GM11168 (cell line): ENCODE measurements around the gene SDE2.
"Not testable (repeated sequence)": the region's sequence is repeated elsewhere in the genome, so short reads cannot be mapped to it uniquely, and the experiment has no call there.

Experiments used
- in situ Hi-C: fragments of 300-500 bp; cut with MboI; formaldehyde crosslinking; loops from one replicate; pipeline ENCODE4 v1.12.0; 2022; ENCODE audit warnings: low sequenced_read_pairs; ENCODE audit not compliant: unreplicated experiment

Gene SDE2

DNA sequence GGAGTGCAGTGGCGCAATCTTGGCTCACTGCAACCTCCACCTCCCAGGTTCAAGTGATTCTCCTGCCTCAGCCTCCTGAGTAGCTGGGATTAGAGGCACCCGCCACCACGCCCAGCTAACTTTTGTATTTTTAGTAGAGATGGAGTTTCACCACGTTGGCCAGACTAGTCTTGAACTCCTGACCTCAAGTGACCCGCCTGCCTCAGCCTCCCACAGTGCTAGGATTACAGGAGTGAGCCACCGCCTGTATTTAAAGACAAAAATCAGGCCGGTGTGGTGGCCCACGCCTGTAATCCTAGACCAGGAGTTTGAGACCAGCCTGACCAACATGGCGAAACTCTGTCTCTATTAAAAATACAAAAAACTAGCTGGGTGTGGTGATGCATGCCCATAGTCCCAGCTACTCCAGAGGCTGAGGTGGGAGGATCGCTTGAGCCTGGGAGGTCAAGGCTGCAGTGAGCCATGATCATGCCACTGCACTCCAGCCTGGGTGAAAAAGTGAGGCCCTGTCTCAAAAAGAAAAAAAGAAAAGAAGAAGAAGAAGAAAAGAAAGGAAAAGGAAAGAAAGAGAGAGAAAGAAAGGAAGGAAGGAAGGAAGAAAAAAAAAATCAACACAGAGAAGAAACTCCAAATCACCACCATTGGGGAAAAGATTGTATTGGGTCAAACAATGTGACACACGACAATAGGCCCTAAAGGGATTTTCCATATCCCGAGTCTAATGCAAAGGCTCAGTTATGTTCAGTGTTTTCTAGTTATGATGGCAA lies 8.2 kb upstream of the SDE2 start:
- in situ Hi-C loops = not testable (repeated sequence)

DNA sequence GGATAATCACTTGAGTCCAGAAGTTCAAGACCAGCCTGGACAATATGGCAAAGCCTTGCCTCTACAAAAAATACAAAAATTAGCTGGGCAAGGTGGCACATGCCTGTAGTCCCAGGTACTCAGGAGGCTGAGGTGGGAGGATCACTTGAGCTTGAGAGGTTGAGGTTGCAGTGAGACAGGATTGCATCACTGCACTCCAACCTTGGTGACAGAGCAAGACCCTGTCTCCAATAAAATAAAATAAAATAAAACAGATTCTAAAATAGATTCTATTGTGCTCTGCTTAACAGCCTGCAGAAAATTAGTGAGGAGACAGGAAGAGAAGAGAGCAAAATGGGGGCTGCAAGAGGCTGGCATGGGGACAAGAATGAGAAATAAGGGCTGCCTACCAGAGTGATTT lies 7.5 kb upstream of the SDE2 start:
- in situ Hi-C loops = no loop called here

DNA sequence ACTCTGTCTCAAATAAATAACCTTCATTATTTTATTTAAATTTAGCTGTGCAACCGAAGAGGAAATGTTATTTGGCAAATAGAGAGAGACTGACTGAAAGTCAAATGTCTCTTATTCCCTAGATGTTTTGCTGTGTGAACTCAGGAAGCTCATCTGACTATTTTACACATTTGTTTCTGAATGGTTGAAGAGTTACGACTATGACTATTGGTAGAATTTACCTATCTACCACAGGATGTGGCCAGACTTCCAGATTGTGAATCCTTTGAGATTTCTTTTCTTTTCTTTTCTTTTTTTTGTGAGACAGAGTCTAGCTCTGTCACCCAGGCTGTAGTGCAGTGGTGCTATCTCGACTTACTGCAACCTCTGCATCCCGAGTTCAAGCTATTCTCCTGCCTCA lies 5.3 kb upstream of the SDE2 start:
- in situ Hi-C loops = no loop called here

DNA sequence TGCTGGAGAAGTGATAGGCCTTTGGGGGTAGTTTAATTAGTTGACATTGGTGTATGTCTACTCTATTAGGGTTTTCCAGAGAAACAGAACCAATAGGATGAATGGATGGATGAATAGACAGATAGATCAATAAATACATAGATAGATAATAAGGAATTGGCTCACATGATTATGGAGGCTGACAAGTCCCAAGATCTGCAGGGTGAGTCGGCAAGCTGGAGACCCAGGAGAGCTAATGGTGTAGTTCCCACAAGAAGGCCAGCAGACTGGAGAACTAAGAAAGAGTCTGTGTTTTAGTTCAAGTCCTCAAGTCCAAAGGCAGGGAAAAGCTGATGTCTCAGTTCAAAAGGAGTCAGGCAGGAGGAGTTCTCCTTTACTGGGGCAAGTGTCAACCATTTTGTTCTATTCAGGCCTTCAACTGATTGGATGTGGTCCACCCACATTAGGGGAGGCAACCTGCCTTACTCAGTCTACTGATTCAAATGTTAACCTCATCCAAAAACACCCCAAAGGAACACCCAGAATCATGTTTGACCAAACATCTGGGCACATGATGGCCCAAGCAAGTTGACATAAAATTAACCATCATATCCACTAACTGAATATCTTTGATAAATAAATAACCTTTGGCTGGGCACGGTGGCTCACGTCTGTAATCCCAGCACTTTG lies 4.5 kb upstream of the SDE2 start:
- in situ Hi-C loops = no loop called here

DNA sequence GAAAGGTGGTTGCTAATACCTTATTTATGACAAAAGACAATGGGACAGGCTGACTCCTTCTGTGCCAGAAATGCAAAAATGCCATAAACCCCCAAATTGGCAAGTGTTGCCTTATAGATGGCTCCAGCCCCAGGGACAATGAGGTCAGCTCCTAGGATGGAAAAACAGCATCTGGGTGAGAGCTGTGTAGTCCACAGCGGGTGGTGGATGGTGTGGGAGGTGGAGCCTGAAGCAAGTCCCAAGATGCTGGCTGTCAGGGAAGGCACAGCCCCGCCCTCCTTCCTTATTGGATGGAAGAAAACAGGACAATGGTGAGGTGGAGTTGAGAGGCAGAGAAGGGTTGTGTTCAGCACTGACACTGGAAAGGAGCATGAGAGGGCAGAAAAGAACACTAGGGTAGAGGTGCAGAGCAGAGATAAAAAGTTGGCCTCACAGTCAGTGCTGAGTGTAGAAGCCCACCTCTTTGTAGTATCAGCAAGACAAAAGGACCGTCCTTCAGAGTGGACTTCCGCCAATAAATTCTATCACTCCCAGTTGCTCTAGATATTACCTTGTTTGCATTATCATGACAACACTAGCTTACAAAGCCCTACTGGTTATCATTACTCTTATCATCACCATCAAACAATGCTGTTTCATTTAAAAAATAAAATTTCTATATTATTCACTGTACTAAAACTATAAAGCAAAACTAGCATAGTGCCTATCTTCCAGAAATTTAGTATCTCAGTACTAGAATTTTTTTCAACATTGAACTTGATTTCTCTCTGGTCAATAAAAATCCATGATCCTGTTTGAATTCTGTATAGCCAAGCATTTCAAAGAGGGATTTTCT lies 3.7 kb upstream of the SDE2 start:
- in situ Hi-C loops = no loop called here

DNA sequence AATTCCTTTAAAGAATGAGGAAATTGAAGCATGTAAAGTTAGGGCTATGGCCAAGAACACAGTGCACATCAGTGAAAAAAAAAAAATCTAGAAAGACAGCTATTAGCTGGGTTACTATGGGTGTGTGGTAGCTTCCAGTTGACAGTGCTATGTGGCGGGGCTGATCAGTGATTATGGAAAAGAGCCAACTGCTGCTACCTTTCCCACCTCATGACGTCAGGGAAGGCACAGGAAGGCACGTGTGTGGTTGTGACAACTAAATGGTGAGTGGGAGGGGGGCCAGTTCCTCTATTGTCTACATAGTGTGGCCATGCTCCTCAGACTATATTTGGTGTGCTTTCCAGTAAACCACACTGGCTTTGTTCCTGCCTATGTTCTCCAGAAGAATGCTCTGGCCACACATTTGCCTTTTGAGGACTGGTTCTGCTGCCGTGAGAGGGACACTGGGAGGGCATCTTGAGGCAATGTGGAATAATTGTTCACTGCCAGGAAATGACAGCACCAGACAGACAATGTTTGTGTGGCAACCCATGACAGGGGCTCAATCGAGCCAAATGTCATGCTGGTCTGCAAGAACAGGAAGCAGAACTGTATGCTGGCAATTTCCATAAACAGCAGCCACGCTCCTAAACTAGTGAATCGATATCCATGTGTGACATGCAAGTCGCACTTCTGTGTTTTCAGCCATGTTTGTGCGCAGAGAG lies 3.0 kb upstream of the SDE2 start:
- in situ Hi-C loops = no loop called here

DNA sequence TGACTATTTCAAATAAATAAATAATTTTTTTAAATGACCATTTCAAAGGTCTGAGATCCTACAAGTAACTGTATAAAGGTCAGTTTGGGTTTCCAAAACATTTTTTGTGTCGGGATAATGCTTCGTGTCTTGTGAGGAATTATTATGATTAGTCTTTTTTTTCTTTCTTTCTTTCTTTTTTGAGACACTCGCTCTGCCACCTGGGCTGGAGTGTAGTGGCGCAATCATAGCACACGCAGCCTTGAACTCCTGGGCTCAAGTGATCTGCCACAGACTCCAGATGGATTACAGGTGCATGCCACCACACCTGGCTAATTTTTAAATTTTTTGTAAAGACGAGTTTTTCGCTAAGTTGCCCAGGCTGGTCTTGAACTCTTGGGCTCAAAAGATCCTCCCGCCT lies 1.9 kb upstream of the SDE2 start:
- in situ Hi-C loops = no loop called here

DNA sequence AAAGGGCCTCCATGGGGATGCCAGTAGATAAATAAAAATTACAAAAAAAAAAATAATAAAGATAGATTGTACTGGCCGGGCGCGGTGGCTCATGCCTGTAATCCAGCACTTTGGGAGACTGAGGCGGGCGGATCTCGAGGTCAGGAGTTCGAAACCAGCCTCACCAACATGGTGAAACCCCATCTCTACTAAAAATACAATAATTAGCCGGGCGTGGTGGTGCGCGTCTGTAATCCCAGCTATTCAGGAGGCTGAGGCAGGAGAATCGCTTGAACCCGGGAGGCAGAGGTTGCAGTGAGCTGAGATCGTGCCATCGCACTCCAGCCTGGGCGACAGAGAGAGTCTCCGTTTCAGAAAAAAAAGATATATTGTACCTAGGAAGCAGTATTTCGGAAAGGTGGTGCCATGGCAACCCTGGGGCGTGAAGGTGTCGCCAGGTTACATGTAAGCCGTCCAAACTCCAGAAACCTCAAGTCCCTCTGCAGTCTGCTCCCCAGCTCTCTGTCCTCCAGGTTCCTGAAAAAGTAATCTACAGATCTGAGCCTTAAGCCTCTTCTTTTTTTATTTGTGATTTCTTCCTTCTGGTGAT lies 1.4 kb upstream of the SDE2 start:
- in situ Hi-C loops = not testable (repeated sequence)

DNA sequence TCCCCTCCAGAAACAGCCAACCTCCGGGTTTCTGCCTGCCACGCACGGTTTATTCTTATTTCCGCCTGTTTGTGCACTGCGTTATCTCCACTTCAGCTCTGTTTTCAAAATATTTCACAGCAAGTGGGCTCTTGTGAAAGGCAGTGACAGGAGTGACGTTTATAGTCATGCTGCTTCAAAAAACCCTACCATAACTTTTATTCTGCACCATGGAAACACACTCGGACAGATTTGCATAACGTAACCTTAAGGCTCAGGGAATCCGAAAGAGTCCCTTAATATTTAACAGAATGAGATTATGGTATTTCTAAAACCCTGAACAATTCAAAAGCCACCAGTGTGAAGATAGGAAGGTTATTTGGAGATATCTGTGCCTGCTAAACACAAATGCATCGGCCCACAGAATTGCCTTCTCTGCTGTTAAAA lies 782 bp upstream of the SDE2 start:
- in situ Hi-C loops = no loop called here

DNA sequence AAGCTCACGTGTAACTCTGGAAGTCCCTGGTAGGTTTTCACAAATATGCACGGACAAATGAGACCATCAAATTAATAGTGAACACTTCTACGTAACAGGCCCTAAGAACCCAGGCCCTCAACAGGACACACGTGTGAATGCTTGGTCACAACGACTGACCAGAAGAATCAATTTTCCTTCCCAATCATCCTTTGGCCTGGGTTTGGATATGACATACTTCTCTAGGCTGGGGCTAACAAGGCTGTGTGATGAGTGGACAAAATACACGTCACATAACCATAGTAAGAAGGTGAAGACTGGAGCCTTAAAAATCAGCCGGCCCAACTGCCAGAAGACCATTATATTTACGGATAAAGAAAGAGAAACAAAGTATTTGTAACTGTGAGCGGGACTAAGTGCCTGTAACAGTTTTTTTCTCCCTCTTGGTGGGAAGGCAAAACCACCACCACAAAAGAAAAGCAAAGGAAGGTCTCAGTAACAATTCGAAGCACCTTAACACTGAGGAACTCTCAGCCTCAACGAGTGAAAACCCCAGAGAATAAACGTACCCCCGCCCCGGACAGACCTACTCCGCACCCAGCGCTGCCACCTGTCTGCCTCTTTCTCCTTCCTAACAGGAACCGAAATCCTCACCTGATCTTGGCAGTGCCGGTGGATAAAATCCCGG lies 450 bp downstream of the SDE2 start:
- in situ Hi-C loops = no loop called here

DNA sequence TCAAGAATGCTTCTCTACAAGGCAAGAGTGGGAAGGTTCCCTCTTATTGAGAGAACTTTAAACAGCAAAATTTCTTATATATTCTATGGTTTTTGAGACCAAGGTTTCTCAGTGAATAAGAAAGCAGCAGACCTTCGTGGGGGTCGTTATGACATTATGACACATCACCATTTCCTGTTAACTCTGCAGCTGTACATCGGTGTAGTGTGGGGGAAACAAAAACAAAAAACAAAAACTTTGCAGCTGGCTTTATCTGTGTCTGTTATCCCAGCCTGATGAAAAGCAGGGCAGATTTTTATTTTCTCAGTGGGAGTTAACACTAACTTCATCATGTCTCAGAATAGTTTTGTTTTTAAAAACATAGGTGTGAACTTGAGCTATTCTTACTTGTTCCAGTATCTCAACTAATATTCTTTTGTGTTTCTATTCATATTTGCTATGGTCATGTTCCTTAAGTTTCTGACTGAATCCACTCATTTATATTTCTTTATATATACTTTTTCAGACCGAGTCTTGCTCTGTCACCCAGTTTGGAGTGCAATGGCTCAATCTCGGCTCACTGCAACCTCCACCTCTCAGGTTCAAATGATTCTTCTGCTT lies 2.1 kb downstream of the SDE2 start:
- in situ Hi-C loops = no loop called here

DNA sequence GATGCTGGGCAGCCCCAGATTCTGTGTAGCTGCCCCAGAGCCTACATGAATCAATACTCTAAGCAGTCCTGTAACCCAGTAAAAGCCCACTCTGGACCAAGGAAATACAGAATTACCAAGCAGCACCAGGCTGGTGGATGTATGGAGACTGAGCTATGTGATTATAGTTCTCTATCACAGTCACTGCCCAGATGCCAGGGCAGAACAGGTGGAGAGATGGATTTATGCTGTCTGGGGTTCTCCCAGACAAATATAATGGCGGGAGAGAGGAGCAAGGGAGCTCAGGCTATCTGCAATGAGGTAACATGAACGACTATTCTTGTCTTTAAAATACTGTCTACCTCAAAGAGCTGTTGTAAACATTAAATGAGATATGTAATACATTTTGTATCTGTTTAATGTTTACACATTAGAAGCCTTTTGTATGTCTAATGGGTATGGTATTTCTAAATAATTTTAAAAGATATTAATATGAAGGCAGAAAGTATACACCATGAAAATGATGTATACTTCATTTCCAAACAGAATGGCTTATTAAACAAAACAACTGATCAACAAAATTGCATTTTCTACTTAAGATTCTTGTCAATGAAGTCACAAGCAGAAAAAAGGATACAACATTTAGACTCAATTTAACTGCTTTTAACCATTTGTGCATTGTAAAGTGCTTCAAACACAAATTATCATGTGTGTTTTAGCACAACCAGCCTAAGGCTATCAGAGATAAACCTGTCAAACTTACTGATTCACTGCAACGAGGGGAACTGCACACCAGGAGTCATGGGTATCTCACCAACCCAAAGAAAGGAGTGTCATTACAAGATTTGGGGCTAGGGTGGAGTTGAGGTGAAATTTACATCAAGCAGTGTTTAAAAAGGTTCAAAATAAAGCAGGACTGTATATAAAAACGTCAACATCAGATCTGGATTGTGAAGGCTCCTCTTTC lies 3.0 kb downstream of the SDE2 start:
- in situ Hi-C loops = no loop called here

DNA sequence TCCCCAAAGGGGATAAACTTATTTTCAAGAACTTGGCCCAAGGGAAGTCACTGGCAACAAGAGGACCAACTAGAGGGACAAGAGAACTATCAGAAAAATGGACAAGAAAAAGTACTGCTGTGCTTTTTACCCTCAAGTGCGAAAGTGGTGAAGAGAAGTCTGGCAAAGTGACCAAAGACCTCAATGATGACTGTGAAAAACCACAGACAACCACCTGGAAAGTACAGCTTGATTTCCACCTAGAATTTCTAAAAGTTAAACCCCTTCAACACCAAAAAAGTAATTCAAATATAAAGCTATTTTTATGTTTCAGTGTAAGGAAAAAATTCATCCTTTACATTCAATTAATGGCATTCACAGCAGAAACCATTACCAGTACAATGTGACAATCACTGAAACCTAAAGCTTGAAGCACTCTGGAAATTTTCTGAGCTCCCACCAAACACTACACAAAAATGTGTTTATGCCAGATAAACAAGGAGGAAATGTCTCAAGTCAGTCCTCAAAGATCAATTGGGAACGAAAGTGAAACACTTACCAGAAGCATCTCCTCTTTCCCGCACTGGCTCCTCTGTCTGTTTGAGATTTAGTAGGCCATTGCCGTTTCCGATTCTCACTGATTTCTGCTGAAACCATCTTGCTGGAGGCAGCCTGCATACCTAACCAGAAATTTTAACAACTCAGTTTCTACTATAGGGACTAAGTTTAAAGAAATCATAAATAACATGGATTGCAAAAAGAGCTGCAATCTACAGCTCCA lies 8.3 kb downstream of the SDE2 start:
- in situ Hi-C loops = no loop called here

DNA sequence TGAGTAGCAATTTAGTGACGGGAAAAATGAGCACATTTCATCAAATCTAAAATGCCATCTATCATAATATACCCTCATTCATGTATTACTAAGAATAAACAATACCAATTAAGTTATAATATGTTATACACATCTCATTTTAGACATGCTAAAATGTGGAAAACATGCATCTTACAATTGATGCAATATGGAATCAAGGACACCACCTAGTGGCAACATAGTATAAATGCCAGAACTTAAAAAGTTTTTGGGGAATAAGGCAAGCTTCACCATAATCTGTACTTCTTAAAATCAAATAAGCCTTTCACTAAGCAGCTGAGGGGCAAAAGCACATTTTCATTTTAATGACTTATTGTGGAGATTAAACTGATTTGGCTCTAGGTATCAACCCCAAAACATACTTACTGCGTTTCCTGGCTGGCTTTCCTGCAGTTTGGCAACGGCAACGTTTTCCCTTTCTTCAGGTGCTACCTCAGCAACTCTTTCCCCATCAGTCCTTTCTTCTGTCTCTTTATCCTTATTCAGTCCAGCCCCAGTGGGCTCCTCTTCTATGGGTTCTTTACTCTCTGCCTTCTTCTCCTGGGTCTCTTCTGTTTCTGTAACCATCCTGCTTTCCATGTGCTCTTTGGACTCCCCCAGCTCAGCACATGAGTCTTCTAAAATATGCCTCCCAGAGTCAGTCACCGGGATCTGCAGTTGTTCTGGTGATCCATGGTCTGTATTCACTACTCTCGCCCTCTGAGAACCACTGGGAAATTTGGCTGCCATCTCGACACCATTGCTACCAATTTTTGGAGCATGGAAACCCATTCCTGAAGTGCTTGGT lies 11.4 kb downstream of the SDE2 start:
- in situ Hi-C loops = no loop called here

DNA sequence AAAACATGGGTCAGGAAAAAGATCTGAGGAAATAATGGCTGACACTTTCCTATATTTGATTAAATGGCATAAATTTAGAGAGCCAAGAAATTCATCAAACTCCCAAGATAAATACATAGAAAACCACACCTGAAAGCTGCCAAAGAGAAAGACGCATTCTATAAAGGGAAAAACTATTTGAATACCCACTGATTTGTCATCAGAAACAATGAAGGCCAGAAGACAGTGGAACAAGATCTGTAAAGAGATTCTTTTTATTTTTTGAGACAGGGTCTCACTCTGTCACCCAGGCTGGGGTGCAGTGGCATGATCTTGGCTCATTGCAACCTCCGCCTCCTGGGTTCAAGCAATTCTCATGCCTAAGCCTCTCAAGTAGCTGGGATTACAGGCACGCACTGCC lies 17.4 kb downstream of the SDE2 start:
- in situ Hi-C loops = no loop called here

DNA sequence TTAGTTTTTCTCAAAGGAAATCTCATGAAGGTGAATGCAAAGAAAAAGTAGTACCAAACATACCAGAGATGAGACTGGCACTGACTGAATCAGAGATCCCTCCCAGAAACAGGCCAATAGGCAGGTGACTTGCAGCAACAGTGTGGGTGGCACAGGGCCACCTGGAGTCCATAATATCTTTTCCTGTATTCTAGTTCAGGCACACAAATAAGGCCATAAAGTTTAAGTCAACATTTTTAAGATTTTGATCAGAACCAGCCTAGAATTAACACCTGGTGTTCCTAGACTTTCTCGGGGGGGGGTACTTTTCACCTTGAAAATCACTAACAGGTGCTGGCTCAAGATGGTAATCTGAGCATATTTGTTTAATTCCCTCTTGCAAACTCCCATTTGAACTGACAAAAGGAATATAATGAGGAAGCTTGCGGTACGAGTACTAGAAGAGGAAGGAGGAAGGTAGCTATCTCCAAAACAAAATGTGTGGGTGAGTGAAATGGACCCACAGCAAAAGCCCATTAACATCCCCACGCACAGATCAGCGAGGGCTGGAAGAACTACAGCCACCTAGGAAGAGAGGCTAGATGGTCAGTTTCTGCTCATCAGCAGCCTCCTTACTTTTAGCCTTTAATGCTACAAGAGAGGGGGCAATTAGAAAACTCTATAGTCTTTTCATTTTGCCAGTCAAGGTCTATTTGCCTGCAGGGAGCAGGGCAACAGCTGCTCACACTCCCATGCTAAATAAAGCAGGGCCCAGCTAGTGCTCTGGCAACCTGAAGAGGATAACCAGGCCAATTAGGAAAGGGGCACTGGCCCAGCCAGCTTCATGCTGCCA lies 18.9 kb downstream of the SDE2 start:
- in situ Hi-C loops = no loop called here
